IPS-18c (cell line): ENCODE results near the gene IRF1.

Experiments used
- H3K4me3 ChIP-seq: 2 replicates; pipeline ENCODE4 v1.7.0; 2013; ENCODE audit warnings: low read depth, mild to moderate bottlenecking, low read length, moderate library complexity; ENCODE audit not compliant: insufficient read depth
- H3K9me3 ChIP-seq: one replicate; pipeline ENCODE4 v1.6.1; 2013; ENCODE audit warnings: mild to moderate bottlenecking, low read length, moderate library complexity; ENCODE audit not compliant: control insufficient read depth, insufficient read depth

IRF1 gene

GRCh38 chr5:132470596-132470995 lies 20.0 kb downstream of the IRF1 start:
- H3K4me3 ChIP-seq, result no peak overlapping the region
- no peaks in the 10 kb centered on the region for H3K9me3 ChIP-seq

- H3K9me3 ChIP-seq, result no peaks in the 10 kb centered on the region
- H3K4me3 ChIP-seq, result no peak overlapping the region
These were observed 20.6 kb downstream of the IRF1 start for GRCh38 chr5:132470010-132470392.

- Histone ChIP-seq H3K4me3 (no peak overlapping the region), H3K9me3 (no peaks in the 10 kb centered on the region)
These were observed 21.1 kb downstream of the IRF1 start for GRCh38 chr5:132469380-132470009.

- Histone ChIP-seq H3K4me3 (no peak overlapping the region), H3K9me3 (no peaks in the 10 kb centered on the region)
These were observed 21.8 kb downstream of the IRF1 start for GRCh38 chr5:132468656-132469379.

GRCh38 chr5:132467287-132467984 lies 23.1 kb downstream of the IRF1 start:
- peaks cover 1% of the 10 kb centered on the region for H3K9me3 ChIP-seq
- H3K4me3 ChIP-seq, result no peak overlapping the region

GRCh38 chr5:132466433-132467286 lies 23.9 kb downstream of the IRF1 start:
- Histone ChIP-seq H3K4me3 (no peak overlapping the region), H3K9me3 (peaks cover 2% of the 10 kb centered on the region)

GRCh38 chr5:132465059-132465707 lies 25.4 kb downstream of the IRF1 start:
- peaks cover 2% of the 10 kb centered on the region for H3K9me3 ChIP-seq
- no peak overlapping the region for H3K4me3 ChIP-seq

- peaks cover 2% of the 10 kb centered on the region for H3K9me3 ChIP-seq
- H3K4me3 ChIP-seq, result no peak overlapping the region
These were observed 26.2 kb downstream of the IRF1 start for GRCh38 chr5:132464156-132464939.

GRCh38 chr5:132463811-132464155 lies 26.8 kb downstream of the IRF1 start:
- no peak overlapping the region for H3K4me3 ChIP-seq
- H3K9me3 ChIP-seq, result peaks cover 2% of the 10 kb centered on the region

- peaks cover 2% of the 10 kb centered on the region for H3K9me3 ChIP-seq
- no peak overlapping the region for H3K4me3 ChIP-seq
These were observed 27.5 kb downstream of the IRF1 start for GRCh38 chr5:132462856-132463745.

- Histone ChIP-seq H3K9me3 (peaks cover 2% of the 10 kb centered on the region), H3K4me3 (no peak overlapping the region)
These were observed 28.2 kb downstream of the IRF1 start for GRCh38 chr5:132462333-132462732.

- Histone ChIP-seq H3K9me3 (peaks cover 2% of the 10 kb centered on the region), H3K4me3 (no peak overlapping the region)
These were observed 29.0 kb downstream of the IRF1 start for GRCh38 chr5:132461569-132462070.

- no peak overlapping the region for H3K4me3 ChIP-seq
- peaks cover 2% of the 10 kb centered on the region for H3K9me3 ChIP-seq
These were observed 29.6 kb downstream of the IRF1 start for GRCh38 chr5:132460846-132461568.

GRCh38 chr5:132459983-132460838 lies 30.4 kb downstream of the IRF1 start:
- peaks cover 2% of the 10 kb centered on the region for H3K9me3 ChIP-seq
- no peak overlapping the region for H3K4me3 ChIP-seq
